ENCODE data around the gene POLN. TPM values are rescaled to one million over a fixed set of nuclear protein-coding genes. Genes with fewer than 3 reads are reported as not detected.

Gene POLN
- total RNA-seq, 4 donors from 2014 or later, result 0.91 to 8.0 (median 1.2) TPM

GRCh38 chr4:2075987-2076907 is 165.7 kb downstream of the POLN start:
- H3K4me3 ChIP-seq, result no peak overlapping the region
- H3K36me3 ChIP-seq, result no peaks in the 10 kb centered on the region
- peaks cover 3% of the 10 kb centered on the region for H3K27me3 ChIP-seq
- peak; percentile 53 to 74 for DNase-seq (ENCODE audit: low spot score in 2 of 2)
- H3K9me3 ChIP-seq, result no peaks in the 10 kb centered on the region
- no peaks in the 10 kb centered on the region for H3K4me1 ChIP-seq
- no peak overlapping the region for H3K27ac ChIP-seq
- TF ChIP-seq CTCF (IDR thresholded peaks at IDR 0.05) (no peak), POLR2A (IDR thresholded peaks at IDR 0.05) (no peak), EP300 (IDR thresholded peaks at IDR 0.05) (no peak), POLR2AphosphoS5 (IDR thresholded peaks at IDR 0.05) (no peak)
- WGBS, result 89% methylated on average over 11 of the region's 31 CpGs

- no peak for TF ChIP-seq POLR2AphosphoS5 (IDR thresholded peaks at IDR 0.05)
- no peak for TF ChIP-seq EP300 (IDR thresholded peaks at IDR 0.05)
- Histone ChIP-seq H3K4me1 (no peaks in the 10 kb centered on the region), H3K9me3 (no peaks in the 10 kb centered on the region), H3K27me3 (peaks cover 9% of the 10 kb centered on the region), H3K4me3 (no peak overlapping the region), H3K27ac (no peak overlapping the region), H3K36me3 (no peaks in the 10 kb centered on the region)
- DNase-seq (ENCODE audit: low spot score in 2 of 2), result peak in 1 of 2 donors; percentile 65
- WGBS, result 89% methylated on average over 5 of the region's 12 CpGs
Observed at GRCh38 chr4:2075171-2075986, 166.5 kb downstream of the POLN start.

- peak; percentile 41 to 73 for DNase-seq (ENCODE audit: low spot score in 2 of 2)
- TF ChIP-seq POLR2AphosphoS5 (IDR thresholded peaks at IDR 0.05) (no peak), POLR2A (IDR thresholded peaks at IDR 0.05) (no peak)
- WGBS, result no CpG with 5 or more reads among the region's 11 CpGs
- no peaks in the 10 kb centered on the region for H3K36me3 ChIP-seq
- no peaks in the 10 kb centered on the region for H3K9me3 ChIP-seq
- H3K27ac ChIP-seq, result no peak overlapping the region
- no peaks in the 10 kb centered on the region for H3K4me1 ChIP-seq
- H3K4me3 ChIP-seq, result no peak overlapping the region
- H3K27me3 ChIP-seq, result peaks cover 17% of the 10 kb centered on the region
Observed at GRCh38 chr4:2074588-2074987, 167.3 kb downstream of the POLN start.

GRCh38 chr4:2073808-2074481 is 168.0 kb downstream of the POLN start:
- no peak overlapping the region for H3K4me3 ChIP-seq
- TF ChIP-seq CTCF (IDR thresholded peaks at IDR 0.05) (no peak), POLR2AphosphoS5 (IDR thresholded peaks at IDR 0.05) (no peak), POLR2A (IDR thresholded peaks at IDR 0.05) (no peak), EP300 (IDR thresholded peaks at IDR 0.05) (no peak)
- H3K4me1 ChIP-seq, result no peaks in the 10 kb centered on the region
- no peak overlapping the region for H3K27ac ChIP-seq
- H3K36me3 ChIP-seq, result no peaks in the 10 kb centered on the region
- no peaks in the 10 kb centered on the region for H3K9me3 ChIP-seq
- H3K27me3 ChIP-seq, result peaks cover 23% of the 10 kb centered on the region
- DNase-seq (ENCODE audit: low spot score in 2 of 2), result peak; percentile 52 to 73
- 65% methylated on average over 6 of the region's 20 CpGs for WGBS

GRCh38 chr4:2072971-2073807 is 168.7 kb downstream of the POLN start:
- 87% methylated on average over 13 of the region's 20 CpGs for WGBS
- H3K27me3 ChIP-seq, result peaks cover 28% of the 10 kb centered on the region
- no peak overlapping the region for H3K4me3 ChIP-seq
- H3K4me1 ChIP-seq, result no peaks in the 10 kb centered on the region
- H3K9me3 ChIP-seq, result no peaks in the 10 kb centered on the region
- TF ChIP-seq EP300 (IDR thresholded peaks at IDR 0.05) (no peak), POLR2AphosphoS5 (IDR thresholded peaks at IDR 0.05) (no peak), CTCF (IDR thresholded peaks at IDR 0.05) (no peak), POLR2A (IDR thresholded peaks at IDR 0.05) (no peak)
- peak; percentile 53 to 76 for DNase-seq (ENCODE audit: low spot score in 2 of 2)
- no peaks in the 10 kb centered on the region for H3K36me3 ChIP-seq
- H3K27ac ChIP-seq, result no peak overlapping the region
